ENCODE measurements around the gene TMEM63A. TPM values are rescaled to one million over a fixed set of nuclear protein-coding genes. Genes with fewer than 3 reads are reported as not detected.
"Not testable (repeated sequence)": the region's sequence is repeated elsewhere in the genome, so short reads cannot be mapped to it uniquely, and the experiment has no call there.

Gene TMEM63A
- total RNA-seq, 1 donor from 2014 or later: 120 TPM

- intact Hi-C loops (cut with micrococcal nuclease): no loop called here
Measured at GRCh38 chr1:225808136-225808535, 74.0 kb downstream of the TMEM63A start.

DNA sequence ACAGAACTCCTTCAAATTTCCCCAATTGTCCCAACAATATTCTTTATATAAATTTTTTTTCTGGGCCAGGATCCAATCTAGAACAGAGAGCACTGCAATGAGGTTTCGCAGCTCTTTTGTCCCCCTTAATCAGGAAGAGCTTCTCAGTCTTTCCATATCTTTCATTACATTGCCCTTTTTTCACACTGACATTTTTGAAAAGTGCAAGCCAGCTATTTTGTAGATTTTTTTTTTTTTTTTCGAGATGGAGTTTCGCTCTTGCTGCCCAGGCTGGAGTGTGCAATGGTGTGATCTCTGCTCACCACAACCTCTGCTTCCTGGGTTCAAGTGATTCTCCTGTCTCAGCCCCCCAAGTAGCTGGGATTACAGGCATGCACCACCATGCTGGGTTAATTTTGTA, 75.4 kb downstream of the TMEM63A start:
- intact Hi-C loops (cut with micrococcal nuclease): not testable (repeated sequence)

- intact Hi-C loops (cut with micrococcal nuclease): no loop called here
Measured at GRCh38 chr1:225806249-225806648, 75.9 kb downstream of the TMEM63A start.

- intact Hi-C loops (cut with micrococcal nuclease): not testable (repeated sequence)
Measured at GRCh38 chr1:225801146-225801545, 81.0 kb downstream of the TMEM63A start.

DNA sequence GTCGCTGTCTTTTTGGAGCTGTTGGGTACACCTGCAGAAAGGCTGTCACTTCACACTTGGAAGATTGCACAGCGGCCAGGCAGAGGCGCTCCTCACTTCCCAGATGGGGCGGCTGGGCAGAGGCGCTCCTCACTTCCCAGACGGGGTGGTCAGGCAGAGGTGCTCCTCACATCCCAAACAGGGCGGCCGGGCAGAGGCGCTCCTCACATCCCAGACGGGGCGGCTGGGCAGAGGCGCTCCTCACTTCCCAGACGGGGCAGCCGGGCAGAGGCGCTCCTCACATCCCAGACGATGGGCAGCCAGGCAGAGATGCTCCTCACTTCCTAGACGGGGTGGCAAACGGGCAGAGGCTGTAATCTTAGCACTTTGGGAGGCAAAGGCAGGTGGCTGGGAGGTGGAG, 86.1 kb downstream of the TMEM63A start:
- intact Hi-C loops (cut with micrococcal nuclease): not testable (repeated sequence)

Other genes with a start within 250 kb of the TMEM63A start
- 0.12 TPM in 1 of 2 replicates, not detected in the other for gene ENAH, start 229.3 kb downstream of the TMEM63A start, total RNA-seq
- gene SRP9, start 104.6 kb downstream of the TMEM63A start, total RNA-seq: 196 and 204 TPM in 2 replicates
- 1.0 TPM in 2 replicates for gene EPHX1, start 72.3 kb downstream of the TMEM63A start, total RNA-seq
- not detected in 2 replicates for gene LEFTY1, start 6.8 kb upstream of the TMEM63A start, total RNA-seq
- 103 and 105 TPM in 2 replicates for gene PYCR2, start 41.9 kb upstream of the TMEM63A start, total RNA-seq
- gene LEFTY2, start 58.8 kb upstream of the TMEM63A start, total RNA-seq: not detected in 2 replicates
- gene SDE2, start 117.0 kb upstream of the TMEM63A start, total RNA-seq: 24.5 and 26.1 TPM in 2 replicates
- 483 and 492 TPM in 2 replicates for gene H3-3A, start 180.3 kb upstream of the TMEM63A start, total RNA-seq

Data from T-helper 1 cell treated with Interleukin-12 subunit alpha and Interleukin-12 subunit beta and Interleukin-4 antibody, amounts not matched to agents 30 ng/mL and 1 ng/mL, for 36 hours (primary cell).